Type B pancreatic cell (in vitro differentiated cells): ENCODE data around the gene ATP11C. TPM values are rescaled to one million over a fixed set of nuclear protein-coding genes. Genes with fewer than 3 reads are reported as not detected.

Experiments used
- DNase-seq: peaks from one replicate; pipeline ENCODE4 v3.0.0; 2021; ENCODE audit warnings: mixed read lengths; ENCODE audit not compliant: unreplicated experiment; ENCODE audit errors: extremely low spot score
- H3K27ac Mint-ChIP-seq: 2 replicates; pipeline ENCODE4 v1.8.0; 2021; ENCODE audit warnings: mild to moderate bottlenecking, mixed read lengths
- H3K27me3 Mint-ChIP-seq: 2 replicates; pipeline ENCODE4 v1.8.0; 2021; ENCODE audit warnings: mixed read lengths
- H3K36me3 Mint-ChIP-seq: 2 replicates; pipeline ENCODE4 v1.8.0; 2021; ENCODE audit warnings: mixed read lengths
- H3K4me1 Mint-ChIP-seq: one replicate; pipeline ENCODE4 v1.8.0; 2021; ENCODE audit warnings: mixed read lengths; ENCODE audit not compliant: unreplicated experiment
- H3K4me3 Mint-ChIP-seq: 2 replicates; pipeline ENCODE4 v1.8.0; 2021; ENCODE audit warnings: mild to moderate bottlenecking, mixed read lengths
- H3K9me3 Mint-ChIP-seq: 2 replicates; pipeline ENCODE4 v1.8.0; 2021; ENCODE audit warnings: mixed read lengths
- total RNA-seq: library from RNA; stranded (reverse); gene quantifications from 2 replicates; pipeline ENCODE4 v1.2.1, GENCODE V29; 2021; ENCODE audit warnings: low replicate concordance
- TF ChIP-seq, protein P1 (sequence below): fragments of 200-600 bp; sonication (generic); conservative IDR thresholded peaks from 2 replicates; pipeline ENCODE4 v1.5.0; 2021; ENCODE audit warnings: antibody characterized with exemption, mild to moderate bottlenecking

ATP11C gene
- total RNA-seq, 1 donor from 2014 or later: 18.9 TPM

DNA sequence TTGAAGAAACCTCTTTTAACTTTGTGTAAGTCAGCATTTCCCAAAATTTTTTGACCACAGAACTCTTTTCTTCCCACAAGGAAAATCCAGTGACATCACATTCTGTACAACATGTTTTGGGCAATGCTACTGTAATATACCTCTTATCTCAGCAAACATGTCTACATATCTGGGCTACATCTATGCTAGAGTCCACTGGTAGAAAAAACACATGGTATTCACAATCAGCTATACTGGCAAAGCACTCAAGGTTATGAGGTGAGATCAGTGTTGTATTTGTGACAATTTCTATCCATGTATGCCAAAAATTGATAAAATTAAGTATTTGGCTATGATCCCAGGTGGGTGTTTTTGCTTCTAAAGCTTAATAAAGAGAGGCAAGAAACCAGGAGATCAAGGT, 98.0 kb downstream of the ATP11C start:
- Mint-ChIP-seq H3K27ac (no peak overlapping the region), H3K27me3 (no peaks in the 10 kb centered on the region), H3K4me1 (peaks cover 9% of the 10 kb centered on the region), H3K9me3 (no peaks in the 10 kb centered on the region), H3K36me3 (no peaks in the 10 kb centered on the region), H3K4me3 (no peak overlapping the region)
- no peak for DNase-seq
- TF ChIP-seq, protein P1, sequence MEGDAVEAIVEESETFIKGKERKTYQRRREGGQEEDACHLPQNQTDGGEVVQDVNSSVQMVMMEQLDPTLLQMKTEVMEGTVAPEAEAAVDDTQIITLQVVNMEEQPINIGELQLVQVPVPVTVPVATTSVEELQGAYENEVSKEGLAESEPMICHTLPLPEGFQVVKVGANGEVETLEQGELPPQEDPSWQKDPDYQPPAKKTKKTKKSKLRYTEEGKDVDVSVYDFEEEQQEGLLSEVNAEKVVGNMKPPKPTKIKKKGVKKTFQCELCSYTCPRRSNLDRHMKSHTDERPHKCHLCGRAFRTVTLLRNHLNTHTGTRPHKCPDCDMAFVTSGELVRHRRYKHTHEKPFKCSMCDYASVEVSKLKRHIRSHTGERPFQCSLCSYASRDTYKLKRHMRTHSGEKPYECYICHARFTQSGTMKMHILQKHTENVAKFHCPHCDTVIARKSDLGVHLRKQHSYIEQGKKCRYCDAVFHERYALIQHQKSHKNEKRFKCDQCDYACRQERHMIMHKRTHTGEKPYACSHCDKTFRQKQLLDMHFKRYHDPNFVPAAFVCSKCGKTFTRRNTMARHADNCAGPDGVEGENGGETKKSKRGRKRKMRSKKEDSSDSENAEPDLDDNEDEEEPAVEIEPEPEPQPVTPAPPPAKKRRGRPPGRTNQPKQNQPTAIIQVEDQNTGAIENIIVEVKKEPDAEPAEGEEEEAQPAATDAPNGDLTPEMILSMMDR: no peak

DNA sequence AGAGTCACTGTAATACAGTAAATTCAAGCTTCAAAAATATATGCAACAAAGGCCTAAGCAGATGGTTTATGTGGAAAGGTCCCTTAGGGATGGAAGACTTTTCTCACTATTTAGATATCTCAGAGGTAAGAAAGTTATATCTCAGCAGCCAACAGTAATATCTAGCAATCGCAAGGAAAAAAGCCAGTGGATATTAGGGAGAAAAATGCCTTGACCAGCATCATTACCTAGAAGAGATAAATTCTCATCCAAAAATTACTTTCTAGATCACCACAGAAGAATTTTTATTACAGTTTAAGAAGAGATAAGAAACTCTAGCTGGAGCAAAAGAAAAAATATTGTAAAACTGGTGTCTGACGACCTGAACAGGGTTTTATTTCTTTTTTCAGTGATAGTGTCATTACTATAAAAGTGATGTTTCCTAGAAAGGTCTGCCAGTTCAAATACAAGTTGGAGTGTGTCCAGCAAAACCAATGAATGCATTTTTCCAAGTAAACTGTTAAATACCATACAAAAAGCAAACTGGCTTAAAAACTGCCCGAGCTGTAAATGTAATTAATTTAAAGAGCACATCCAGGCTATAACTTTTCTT, 100.0 kb downstream of the ATP11C start:
- no peaks in the 10 kb centered on the region for H3K9me3 Mint-ChIP-seq
- no peaks in the 10 kb centered on the region for H3K36me3 Mint-ChIP-seq
- TF ChIP-seq, protein P1: no peak
- no peak overlapping the region for H3K4me3 Mint-ChIP-seq
- no peak overlapping the region for H3K27ac Mint-ChIP-seq
- no peak for DNase-seq
- peaks cover 9% of the 10 kb centered on the region for H3K4me1 Mint-ChIP-seq
- no peaks in the 10 kb centered on the region for H3K27me3 Mint-ChIP-seq

DNA sequence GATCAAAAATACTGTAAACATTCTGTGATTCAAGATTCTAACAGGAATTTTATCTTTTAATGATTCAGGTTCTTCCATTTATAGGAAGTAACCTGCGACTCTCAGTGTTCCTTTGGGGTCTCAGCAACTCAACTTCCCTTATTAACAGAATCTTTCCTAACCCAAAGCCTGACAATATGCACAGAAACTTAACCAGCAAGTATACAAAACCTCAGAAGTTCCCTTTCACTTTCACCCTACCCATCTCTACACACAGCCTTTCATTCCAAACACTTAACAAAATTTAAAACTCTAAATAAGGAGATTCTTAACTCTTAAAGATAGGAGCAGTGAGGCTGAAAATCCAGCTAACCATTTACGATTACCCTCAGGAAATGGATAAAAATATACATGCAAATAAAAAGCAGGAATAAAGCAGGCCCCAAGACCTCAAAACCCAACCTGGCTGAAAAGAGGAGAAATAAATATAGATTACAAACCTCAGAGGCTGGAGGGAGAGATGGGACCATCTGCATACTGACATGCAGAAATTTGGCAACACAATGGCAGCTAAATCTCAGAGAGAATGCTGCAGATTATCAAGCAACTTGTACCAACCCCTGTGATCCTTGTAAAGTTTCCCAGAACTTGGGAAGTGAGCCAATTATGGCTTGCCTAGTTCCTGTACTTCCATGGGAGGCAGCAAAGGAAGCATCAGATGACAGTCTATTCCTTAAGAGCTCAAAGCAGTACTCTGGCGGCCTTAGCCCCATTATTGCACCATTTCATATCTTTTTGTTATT, 101.0 kb downstream of the ATP11C start:
- Mint-ChIP-seq H3K27ac (no peak overlapping the region), H3K36me3 (no peaks in the 10 kb centered on the region), H3K9me3 (no peaks in the 10 kb centered on the region), H3K27me3 (no peaks in the 10 kb centered on the region), H3K4me3 (no peak overlapping the region), H3K4me1 (peaks cover 11% of the 10 kb centered on the region)
- DNase-seq: no peak
- TF ChIP-seq, protein P1: no peak

DNA sequence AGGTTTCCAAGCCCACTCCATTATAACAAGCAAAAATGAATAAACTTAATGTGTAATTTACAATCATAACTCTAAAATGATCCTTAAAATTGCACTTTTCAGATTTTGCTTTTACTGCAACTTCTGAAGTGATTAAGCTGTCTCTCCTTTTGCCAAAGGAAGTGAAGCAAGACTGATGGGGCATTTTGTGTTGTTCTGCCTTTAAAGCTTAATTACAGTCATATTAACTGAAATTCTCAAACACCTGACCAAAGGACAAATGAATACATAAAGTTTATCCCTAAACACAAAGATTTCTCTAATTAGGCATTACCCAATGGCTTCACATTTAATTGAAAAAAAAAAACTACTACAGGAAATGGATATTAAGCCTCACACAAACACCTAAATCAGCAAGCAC, 101.8 kb downstream of the ATP11C start:
- no peak overlapping the region for H3K4me3 Mint-ChIP-seq

DNA sequence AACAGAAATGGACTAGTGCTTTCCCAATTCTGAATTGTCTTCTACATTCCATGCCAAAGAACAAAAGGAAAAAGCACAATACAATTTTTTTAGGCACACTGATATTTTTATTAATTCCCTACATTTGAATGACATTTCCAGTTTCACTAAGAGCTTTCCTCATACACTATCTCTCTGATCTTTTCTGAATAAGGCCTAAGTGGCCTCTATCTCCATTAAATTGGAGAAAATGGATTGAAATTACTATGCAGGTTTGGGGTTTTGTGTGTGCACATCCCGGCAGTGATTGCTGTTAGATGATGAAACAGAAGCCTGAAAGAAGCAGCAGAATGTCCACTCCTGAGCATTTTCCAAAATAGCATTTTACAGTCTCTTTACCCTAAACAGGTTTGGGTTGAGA, 104.0 kb downstream of the ATP11C start:
- TF ChIP-seq, protein P1: no peak
- no peak for DNase-seq
- Mint-ChIP-seq H3K4me3 (no peak overlapping the region), H3K27ac (no peak overlapping the region), H3K9me3 (no peaks in the 10 kb centered on the region), H3K4me1 (peaks cover 14% of the 10 kb centered on the region), H3K36me3 (peaks cover 5% of the 10 kb centered on the region), H3K27me3 (no peaks in the 10 kb centered on the region)

More for the DNA sequence above, 101.8 kb downstream of the ATP11C start:
- H3K9me3 Mint-ChIP-seq: no peaks in the 10 kb centered on the region
- no peaks in the 10 kb centered on the region for H3K36me3 Mint-ChIP-seq
- no peak overlapping the region for H3K27ac Mint-ChIP-seq
- no peaks in the 10 kb centered on the region for H3K27me3 Mint-ChIP-seq
- peaks cover 14% of the 10 kb centered on the region for H3K4me1 Mint-ChIP-seq
- TF ChIP-seq, protein P1: no peak
- no peak for DNase-seq
